Activated CD4-positive, alpha-beta memory T cell treated with anti-CD3 and anti-CD28 coated beads, Interleukin-2, amount 10 ng/mL, durations not matched to agents 7 days and 5 days (primary cell): Measurements from ENCODE around the gene UAP1. TPM values are rescaled to one million over a fixed set of nuclear protein-coding genes. Genes with fewer than 3 reads are reported as not detected.

Source experiments
- CTCF ChIA-PET: fragments of 350-600 bp; sonication (Branson Sonifier 250); formaldehyde crosslinking; loops from one replicate; lab custom pipeline; 2021; ENCODE audit warnings: antibody characterized with exemption, inconsistent platforms; lab: Charles Lee
- POLR2A ChIA-PET: fragments of 350-600 bp; sonication (Branson Sonifier 250); formaldehyde crosslinking; loops from one replicate; lab custom pipeline; 2021; ENCODE audit warnings: antibody characterized with exemption; lab: Charles Lee
- DNase-seq: peaks from one replicate; pipeline ENCODE4 v3.0.0-alpha.2; 2020
- H3K27ac Mint-ChIP-seq: one replicate; pipeline ENCODE4 v1.8.0; 2021; ENCODE audit warnings: mild to moderate bottlenecking, mixed read lengths
- H3K27me3 Mint-ChIP-seq: one replicate; pipeline ENCODE4 v1.8.0; 2021; ENCODE audit warnings: mixed read lengths
- H3K36me3 Mint-ChIP-seq: one replicate; pipeline ENCODE4 v1.8.0; 2021; ENCODE audit warnings: low read depth, mixed read lengths
- H3K4me1 Mint-ChIP-seq: one replicate; pipeline ENCODE4 v1.8.0; 2021; ENCODE audit warnings: mixed read lengths
- H3K4me3 Mint-ChIP-seq: one replicate; pipeline ENCODE4 v1.8.0; 2021; ENCODE audit warnings: mild to moderate bottlenecking, mixed read lengths
- H3K9me3 Mint-ChIP-seq: one replicate; pipeline ENCODE4 v1.8.0; 2021; ENCODE audit warnings: mixed read lengths
- total RNA-seq, 2 experiments: library from RNA; stranded (reverse); gene quantifications; one replicate each; pipeline ENCODE4 v1.2.3, GENCODE V29; 2021

The UAP1 gene
- total RNA-seq, 2 experiments from 2014 or later: 16.8 TPM

DNA sequence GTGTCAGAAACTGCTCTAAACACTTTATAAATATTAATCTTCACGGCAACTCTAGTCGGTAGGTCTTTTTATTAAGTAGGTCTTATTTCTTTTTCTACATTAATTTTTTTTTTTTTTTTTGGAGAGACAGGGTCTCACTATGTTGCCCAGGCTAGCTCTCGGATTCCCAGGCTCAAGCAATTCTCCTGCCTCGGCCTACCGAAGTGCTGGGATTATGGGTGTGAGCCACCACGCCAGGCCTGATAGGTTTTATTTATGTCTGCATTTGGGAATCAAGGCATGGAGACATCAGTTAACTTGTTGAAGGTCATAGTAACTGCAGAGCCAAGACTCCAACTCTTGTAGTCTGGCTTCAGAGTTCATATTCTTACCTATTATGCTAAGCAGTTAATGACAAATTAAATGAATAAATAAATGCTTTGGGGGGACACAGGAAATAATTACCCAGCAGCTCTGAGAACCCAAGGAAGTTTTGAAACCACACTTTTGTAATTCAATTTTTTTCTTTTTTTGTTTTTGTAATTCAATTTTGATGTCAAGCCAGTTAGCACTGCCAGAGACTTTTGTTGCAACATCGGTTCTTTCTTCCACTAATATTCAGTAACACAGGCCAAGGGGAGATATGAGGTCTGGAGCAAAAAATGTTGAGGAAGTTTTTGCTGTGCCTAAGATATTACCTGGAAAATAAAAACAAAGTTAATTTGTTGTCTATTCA lies 9.4 kb upstream of the UAP1 start:
- DNase-seq: no peak
- ChIA-PET CTCF (no interaction called here), POLR2A (interaction anchor here (0.8 kb wide), 1 partner anchor 53 kb away, joined by 3 read pairs; no protein-coding TSS in a partner anchor)
- Mint-ChIP-seq H3K27ac (no peak overlapping the region), H3K9me3 (no peaks in the 10 kb centered on the region), H3K4me1 (peaks cover 3% of the 10 kb centered on the region), H3K36me3 (no peaks in the 10 kb centered on the region), H3K27me3 (no peaks in the 10 kb centered on the region), H3K4me3 (no peak overlapping the region)

DNA sequence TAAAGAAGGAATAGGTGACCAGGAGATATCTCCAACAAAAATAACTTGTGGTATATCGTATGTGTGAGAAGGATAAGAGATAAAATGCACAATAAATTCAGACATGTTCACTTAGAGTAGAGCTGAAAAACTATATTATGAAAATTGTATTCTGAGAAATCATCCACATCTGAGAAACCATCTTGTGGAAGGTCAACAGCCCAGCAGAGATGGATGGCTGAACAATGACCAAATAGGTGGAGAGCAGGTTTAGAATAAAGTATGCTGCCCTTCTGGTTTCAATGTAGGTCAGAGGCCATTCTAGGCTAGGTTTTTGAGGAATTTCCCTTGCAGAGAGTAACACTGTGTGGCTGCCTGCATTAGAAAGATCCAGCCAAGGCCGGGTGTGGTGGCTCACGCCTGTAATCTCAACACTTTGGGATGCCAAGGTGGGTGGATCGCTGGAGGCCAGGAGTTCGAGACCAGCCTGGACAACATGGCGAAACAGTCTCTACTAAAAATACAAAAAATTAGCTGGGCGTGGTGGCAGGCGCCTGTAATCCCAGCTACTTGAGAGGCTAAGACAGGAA lies 8.8 kb upstream of the UAP1 start:
- POLR2A ChIA-PET: no interaction called here

DNA sequence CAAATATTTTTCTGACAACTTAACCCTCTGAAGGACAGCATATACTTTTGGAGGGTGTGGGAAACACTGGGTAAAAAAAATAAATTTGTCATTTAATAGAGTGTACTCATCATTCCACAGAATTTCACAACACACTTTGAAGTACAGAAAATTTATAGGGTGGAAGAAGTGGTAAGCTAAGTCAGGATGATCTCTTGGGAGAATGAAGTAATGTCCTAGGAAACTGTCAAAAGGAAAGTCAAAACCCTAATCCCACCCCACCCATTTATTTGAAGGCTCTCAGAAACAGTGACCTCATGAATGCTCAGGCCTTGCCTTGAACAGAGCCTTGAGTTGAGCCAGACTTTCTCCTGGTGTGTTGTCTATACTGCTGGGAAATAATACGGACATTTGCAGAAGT lies 7.3 kb upstream of the UAP1 start:
- Mint-ChIP-seq H3K4me1 (no peaks in the 10 kb centered on the region), H3K27ac (no peak overlapping the region), H3K36me3 (no peaks in the 10 kb centered on the region), H3K27me3 (no peaks in the 10 kb centered on the region), H3K9me3 (no peaks in the 10 kb centered on the region), H3K4me3 (no peak overlapping the region)
- ChIA-PET POLR2A (no interaction called here), CTCF (no interaction called here)
- DNase-seq: no peak

More for the DNA sequence above, 8.8 kb upstream of the UAP1 start:
- H3K27ac Mint-ChIP-seq: no peak overlapping the region
- peaks cover 3% of the 10 kb centered on the region for H3K4me1 Mint-ChIP-seq
- CTCF ChIA-PET: no interaction called here
- DNase-seq: no peak
- H3K27me3 Mint-ChIP-seq: no peaks in the 10 kb centered on the region
- H3K4me3 Mint-ChIP-seq: no peak overlapping the region
- no peaks in the 10 kb centered on the region for H3K36me3 Mint-ChIP-seq
- no peaks in the 10 kb centered on the region for H3K9me3 Mint-ChIP-seq

DNA sequence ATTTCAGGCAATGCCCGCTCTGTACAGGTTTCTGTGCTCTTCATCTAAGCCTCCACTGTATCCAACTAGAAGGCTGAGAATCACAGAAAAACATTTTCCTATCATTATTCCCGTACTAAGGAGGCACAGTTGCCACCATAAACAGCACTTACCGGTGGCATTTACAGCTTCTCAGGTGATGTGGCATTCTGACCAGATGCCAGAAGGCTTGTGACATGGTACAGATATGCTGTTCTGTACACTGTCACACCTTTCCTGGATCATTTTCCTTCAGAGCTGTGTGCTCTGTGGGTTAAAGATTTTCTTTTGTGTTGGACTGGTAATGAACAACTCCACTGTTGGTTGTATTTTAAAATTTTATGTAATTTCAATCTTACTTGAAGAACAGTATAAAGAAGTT lies 4.0 kb upstream of the UAP1 start:
- no peak overlapping the region for H3K4me3 Mint-ChIP-seq
- H3K27ac Mint-ChIP-seq: no peak overlapping the region
- no peaks in the 10 kb centered on the region for H3K9me3 Mint-ChIP-seq
- no peak for DNase-seq
- no peaks in the 10 kb centered on the region for H3K27me3 Mint-ChIP-seq
- peaks cover 2% of the 10 kb centered on the region for H3K36me3 Mint-ChIP-seq
- POLR2A ChIA-PET: no interaction called here
- H3K4me1 Mint-ChIP-seq: peaks cover 19% of the 10 kb centered on the region
- CTCF ChIA-PET: no interaction called here

DNA sequence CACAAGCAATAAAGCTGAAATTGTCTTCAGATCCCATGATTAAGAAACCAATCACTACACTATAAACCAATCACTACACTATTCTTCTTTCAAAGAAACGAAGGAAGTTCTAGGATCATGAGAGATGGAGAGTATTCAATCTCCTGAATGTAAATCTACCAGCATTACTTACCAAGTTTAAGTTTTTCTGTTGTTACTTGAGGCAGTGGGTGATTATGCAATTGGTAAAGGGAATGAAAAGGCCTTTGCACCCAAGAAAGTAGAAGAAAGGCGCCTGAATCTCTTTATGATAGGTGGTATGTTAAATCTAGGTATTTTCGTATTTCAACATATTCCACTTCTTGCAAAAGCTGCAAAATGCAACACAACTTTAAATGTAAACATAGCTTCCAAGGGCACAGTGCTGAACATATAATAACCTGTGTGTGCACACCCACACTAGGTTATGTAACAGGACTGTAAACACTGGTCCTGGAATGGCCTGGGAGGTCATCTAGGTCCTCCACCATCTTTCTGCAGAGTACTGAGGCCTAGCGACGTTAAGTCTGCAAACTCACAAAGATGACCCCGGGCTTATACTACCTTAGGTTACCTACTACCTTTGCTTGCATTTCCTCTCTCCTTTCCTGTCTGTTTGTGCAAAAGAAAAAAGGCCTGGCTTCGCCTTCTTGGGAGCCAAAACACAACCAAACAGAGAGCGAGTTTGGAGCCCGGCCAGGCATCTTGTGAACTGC lies 1.1 kb upstream of the UAP1 start:
- Mint-ChIP-seq H3K36me3 (peaks cover 2% of the 10 kb centered on the region), H3K27ac (peak overlapping the region; percentile 89), H3K4me3 (peak overlapping the region; percentile 91), H3K9me3 (no peaks in the 10 kb centered on the region), H3K27me3 (no peaks in the 10 kb centered on the region), H3K4me1 (peaks cover 29% of the 10 kb centered on the region)
- ChIA-PET CTCF (interaction anchor here (1.2 kb wide), 1 partner anchor 34 kb away, joined by 3 read pairs; no protein-coding TSS in a partner anchor), POLR2A (interaction anchor here (0.9 to 1.6 kb wide), 5 partner anchors 16 to 62 kb away, joined by 3 to 7 read pairs (median 3); no protein-coding TSS in a partner anchor)
- no peak for DNase-seq

DNA sequence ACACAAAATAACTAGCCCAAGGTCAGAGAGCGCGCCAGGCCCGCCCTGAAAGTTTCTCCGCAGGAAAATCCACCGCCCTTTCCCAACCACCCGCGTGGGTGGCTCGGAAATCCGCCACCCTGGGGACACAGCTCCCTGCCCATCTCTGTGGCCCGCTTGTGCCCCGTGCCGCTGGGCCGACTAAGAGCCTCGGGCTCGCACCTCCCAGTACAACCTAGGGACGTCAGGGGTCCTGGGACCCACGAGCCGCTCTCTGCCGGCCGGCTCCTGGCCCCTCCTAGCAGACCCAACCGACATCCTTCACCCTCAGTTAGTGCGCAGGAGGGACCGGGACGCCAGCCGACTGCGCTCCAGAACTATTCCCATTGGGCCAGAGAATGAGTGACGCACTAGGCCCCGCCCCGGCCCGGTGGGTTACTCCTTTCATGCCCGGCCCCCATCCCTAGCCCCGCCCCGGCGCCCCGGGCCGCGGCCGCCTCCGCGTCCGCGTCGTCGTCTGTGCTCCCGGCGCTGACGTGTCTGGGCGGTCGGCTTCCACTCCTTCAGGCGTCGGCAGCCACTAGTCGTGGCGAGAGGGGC lies 396 bp upstream of the UAP1 start:
- peak; percentile 98 for DNase-seq
- H3K36me3 Mint-ChIP-seq: peaks cover 2% of the 10 kb centered on the region
- H3K27ac Mint-ChIP-seq: peak overlapping the region; percentile 89
- peaks cover 30% of the 10 kb centered on the region for H3K4me1 Mint-ChIP-seq
- H3K27me3 Mint-ChIP-seq: no peaks in the 10 kb centered on the region
- H3K4me3 Mint-ChIP-seq: peak overlapping the region; percentile 91
- ChIA-PET POLR2A (interaction anchor here (1.1 to 1.6 kb wide), 4 partner anchors 17 to 63 kb away, joined by 3 to 7 read pairs (median 4); no protein-coding TSS in a partner anchor), CTCF (no interaction called here)
- no peaks in the 10 kb centered on the region for H3K9me3 Mint-ChIP-seq

DNA sequence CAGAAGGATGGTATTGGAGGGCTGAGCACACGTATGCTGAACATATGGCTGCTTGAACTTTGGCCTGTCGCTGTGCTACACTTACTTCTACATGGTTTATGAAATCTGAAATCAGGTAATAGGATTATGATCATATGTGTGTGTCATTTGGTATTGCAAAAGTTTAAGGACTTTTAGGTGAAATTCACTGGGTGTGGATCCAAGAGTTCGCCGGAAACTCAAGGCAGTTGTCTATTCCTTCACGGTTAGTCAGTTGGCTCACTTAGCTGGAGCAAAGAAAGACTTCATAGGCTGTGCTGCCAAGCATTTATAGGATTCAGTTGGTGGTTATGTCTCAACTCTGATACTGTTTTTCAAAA lies 927 bp downstream of the UAP1 start:
- CTCF ChIA-PET: no interaction called here
- Mint-ChIP-seq H3K36me3 (peaks cover 10% of the 10 kb centered on the region), H3K27me3 (no peaks in the 10 kb centered on the region), H3K4me1 (peaks cover 30% of the 10 kb centered on the region), H3K4me3 (peak overlapping the region; percentile 91), H3K9me3 (no peaks in the 10 kb centered on the region), H3K27ac (peak overlapping the region; percentile 57)
- DNase-seq: no peak
- POLR2A ChIA-PET: interaction anchor here (0.6 kb wide), 1 partner anchor 9 kb away, joined by 3 read pairs; no protein-coding TSS in a partner anchor

DNA sequence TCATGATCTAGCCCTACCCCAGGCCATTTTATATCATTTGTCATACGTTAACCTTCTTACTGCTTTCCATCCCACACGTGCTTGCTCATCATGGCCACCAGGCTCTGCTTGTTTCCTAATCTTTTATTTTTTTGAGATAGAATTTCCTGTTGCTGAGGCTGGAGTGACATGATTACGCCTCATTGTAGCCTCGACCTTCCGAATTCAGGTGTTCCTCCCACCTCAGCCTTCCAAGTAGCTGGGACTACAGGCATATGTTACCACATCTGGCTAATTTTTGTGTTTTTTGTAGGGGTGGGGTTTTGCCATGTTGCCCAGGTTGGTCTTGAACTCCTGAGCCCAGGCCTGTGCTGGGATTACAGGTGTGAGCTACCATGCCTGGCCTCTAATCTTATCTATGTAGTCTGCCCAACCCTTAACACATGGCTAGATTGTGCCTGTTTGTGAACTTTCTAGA lies 3.3 kb downstream of the UAP1 start:
- H3K4me1 Mint-ChIP-seq: peaks cover 30% of the 10 kb centered on the region

DNA sequence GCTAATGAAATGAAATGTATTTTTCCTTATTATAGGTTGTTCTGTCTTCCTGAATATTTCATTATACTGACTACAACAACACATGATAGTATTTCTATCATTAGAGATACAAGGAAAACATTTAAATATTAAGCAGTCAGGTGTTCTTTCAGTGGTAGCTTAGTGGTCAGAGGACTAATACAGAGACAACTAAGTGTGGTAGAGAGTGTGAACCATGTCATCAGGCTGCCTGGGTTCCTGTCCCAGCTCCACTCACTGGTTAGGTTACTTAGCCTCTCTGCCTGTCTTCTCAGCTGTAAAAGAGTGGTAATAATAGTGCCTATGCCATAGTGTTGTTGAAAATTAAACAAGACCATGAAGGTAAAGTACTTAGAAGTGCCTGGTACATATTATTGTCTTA lies 3.9 kb downstream of the UAP1 start:
- DNase-seq: no peak
- H3K27ac Mint-ChIP-seq: no peak overlapping the region
- H3K9me3 Mint-ChIP-seq: no peaks in the 10 kb centered on the region
- H3K4me1 Mint-ChIP-seq: peaks cover 26% of the 10 kb centered on the region
- ChIA-PET CTCF (interaction anchor here (1.0 to 1.8 kb wide), 2 partner anchors 12 to 48 kb away, joined by 4 read pairs; no protein-coding TSS in a partner anchor), POLR2A (no interaction called here)
- peaks cover 14% of the 10 kb centered on the region for H3K36me3 Mint-ChIP-seq
- no peaks in the 10 kb centered on the region for H3K27me3 Mint-ChIP-seq
- no peak overlapping the region for H3K4me3 Mint-ChIP-seq

More for the DNA sequence above, 3.3 kb downstream of the UAP1 start:
- no peak for DNase-seq
- Mint-ChIP-seq H3K27me3 (no peaks in the 10 kb centered on the region), H3K27ac (no peak overlapping the region), H3K36me3 (peaks cover 14% of the 10 kb centered on the region), H3K9me3 (no peaks in the 10 kb centered on the region), H3K4me3 (no peak overlapping the region)
- POLR2A ChIA-PET: no interaction called here
- CTCF ChIA-PET: interaction anchor here (1.8 kb wide), 1 partner anchor 49 kb away, joined by 4 read pairs; no protein-coding TSS in a partner anchor

DNA sequence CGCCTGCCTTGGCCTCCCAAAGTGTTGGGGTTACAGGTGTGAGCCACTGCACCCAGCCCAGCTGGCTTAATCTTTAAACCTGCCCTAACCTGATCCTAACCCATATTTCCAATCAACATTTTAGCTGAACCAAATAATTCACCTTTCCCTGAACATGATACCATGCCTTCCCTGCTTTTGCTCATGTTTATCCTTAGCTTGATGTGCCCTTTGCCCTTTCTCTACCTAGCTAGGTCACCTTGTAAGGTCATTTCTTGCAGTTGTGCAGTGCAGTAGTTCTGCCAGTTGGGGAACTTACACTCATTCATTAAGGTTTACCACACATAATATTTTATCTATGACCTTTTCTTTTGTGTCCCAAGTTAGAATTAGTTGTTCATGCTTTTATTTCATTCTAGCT lies 5.3 kb downstream of the UAP1 start:
- Mint-ChIP-seq H3K27me3 (no peaks in the 10 kb centered on the region), H3K27ac (no peak overlapping the region), H3K9me3 (no peaks in the 10 kb centered on the region), H3K4me1 (peaks cover 18% of the 10 kb centered on the region), H3K36me3 (peaks cover 11% of the 10 kb centered on the region), H3K4me3 (no peak overlapping the region)
- POLR2A ChIA-PET: no interaction called here
- CTCF ChIA-PET: interaction anchor here (1.8 kb wide), 1 partner anchor 47 kb away, joined by 4 read pairs; no protein-coding TSS in a partner anchor
- no peak for DNase-seq

DNA sequence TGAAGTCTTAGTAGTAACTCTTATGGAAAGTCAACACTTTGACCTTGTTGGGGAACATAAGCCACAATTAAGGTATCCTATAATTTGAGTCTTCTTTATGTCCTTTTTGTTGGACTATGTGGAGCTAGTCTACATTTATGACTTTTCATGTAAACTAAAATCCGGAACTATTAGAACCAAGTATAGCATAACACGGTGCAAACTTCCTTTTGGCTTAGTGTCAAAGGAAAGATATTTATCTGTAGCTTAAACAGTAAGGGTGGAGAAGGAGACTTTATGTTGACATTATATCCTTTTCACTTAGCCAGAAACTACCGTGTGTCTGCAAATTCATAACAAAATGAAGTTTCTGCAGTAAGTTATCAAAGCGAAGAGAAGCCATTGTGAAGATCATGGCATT lies 7.3 kb downstream of the UAP1 start:
- peaks cover 14% of the 10 kb centered on the region for H3K4me1 Mint-ChIP-seq
- CTCF ChIA-PET: no interaction called here
- no peaks in the 10 kb centered on the region for H3K9me3 Mint-ChIP-seq
- no peaks in the 10 kb centered on the region for H3K27me3 Mint-ChIP-seq
- H3K36me3 Mint-ChIP-seq: peaks cover 11% of the 10 kb centered on the region
- POLR2A ChIA-PET: no interaction called here
- no peak overlapping the region for H3K27ac Mint-ChIP-seq
- DNase-seq: no peak
- no peak overlapping the region for H3K4me3 Mint-ChIP-seq

DNA sequence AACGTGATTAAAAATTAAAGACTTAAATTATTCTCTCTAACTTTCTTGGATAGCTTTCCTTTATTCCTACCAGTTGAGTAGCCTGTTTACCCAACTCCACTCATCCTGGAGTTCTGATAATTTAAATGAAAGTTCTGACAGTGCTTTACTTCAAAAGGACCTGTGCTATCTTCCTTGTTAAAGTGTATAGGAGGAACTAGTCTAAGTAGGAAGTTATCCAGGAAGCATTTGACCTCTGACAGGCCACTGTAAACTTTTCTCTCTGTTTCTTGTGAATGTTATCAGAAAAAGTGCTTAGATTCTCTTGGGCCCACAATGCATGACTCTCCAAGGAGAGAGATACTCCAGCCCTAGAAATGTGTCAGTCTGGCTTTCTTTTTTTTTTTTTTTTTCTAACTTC lies 9.2 kb downstream of the UAP1 start:
- H3K4me1 Mint-ChIP-seq: peaks cover 4% of the 10 kb centered on the region
- H3K36me3 Mint-ChIP-seq: peaks cover 11% of the 10 kb centered on the region
- DNase-seq: no peak
- H3K27ac Mint-ChIP-seq: no peak overlapping the region
- ChIA-PET POLR2A (no interaction called here), CTCF (no interaction called here)
- no peak overlapping the region for H3K4me3 Mint-ChIP-seq
- no peaks in the 10 kb centered on the region for H3K9me3 Mint-ChIP-seq
- H3K27me3 Mint-ChIP-seq: no peaks in the 10 kb centered on the region
